Spleen (tissue), 11 donors: ENCODE data around the gene HRH1. TPM values are rescaled to one million over a fixed set of nuclear protein-coding genes. Genes with fewer than 3 reads are reported as not detected.

ENCODE experiments used
- polyA plus RNA-seq, 3 donors: library from polyadenylated mRNA; stranded (reverse); fragments of 200-250 nt; gene quantifications; one replicate each; pipeline ENCODE4 v1.2.1, GENCODE V29; 2013
- small RNA-seq, 4 donors: library from RNA; depleted of rRNA; stranded (forward); fragments of <200 nt; gene quantifications; one replicate each; pipeline ENCODE3, GENCODE V24; 2016
- total RNA-seq, 7 donors: library from RNA; depleted of rRNA in 3 of 7; stranded (reverse); fragments of >200 nt in 3 of 7; fragmentation: NEBNext Ultra II Directional in 4 of 7; extraction: Animal tissue kit (Norgen Biotek cat#: 25700) in 4 of 7; gene quantifications; one replicate each; pipeline versions ENCODE4 v1.1.0 to v1.2.1, GENCODE V29; 2016 to 2021
- donor health status: healthy with polysubstance abuse.
- donor health status: DM: no; HTN: no; CAD: no; lungs with moderate emphysema.
- donor health status: DM: no; HTN: no; CAD: no.
- donor health status: Bipolar disorder and iron deficiency.
- donor health status: healthy.
- donor health status: DM: no; HTN: no; CAD: no.
- donor health status: DM: yes; HTN: yes; CAD: no.

The HRH1 gene
- total and polyA plus RNA-seq, 10 donors = 0.15 to 4.4 (median 1.8) TPM

Small RNAs within 50 kb of the gene (small RNA-seq; reads per million reads assigned to genes)
- gene AC083855.1 = 0 reads per million in 4 donors

Other genes with a start within 250 kb of the HRH1 start
- 1 to 10 TPM in 5 of 7 donors, under 1 TPM in 2; 0.20 to 3.0 (median 1.2) TPM for gene SLC6A1, start 161.7 kb upstream of the HRH1 start, total RNA-seq
- gene SLC6A1, start 161.7 kb upstream of the HRH1 start, polyA plus RNA-seq = under 1 TPM; 0.11 to 0.45 (median 0.13) TPM
- 100 to 1,000 TPM in 3 of 7 donors, 10 to 100 TPM in 4; 73.8 to 114 (median 81.8) TPM for gene ATG7, start 117.9 kb downstream of the HRH1 start, total RNA-seq
- 10 to 100 TPM in 1 of 3 donors, 1 to 10 TPM in 2; 7.5 to 13.4 (median 8.6) TPM for gene ATG7, start 117.9 kb downstream of the HRH1 start, polyA plus RNA-seq